AG09319 (cell line): ENCODE results near the gene ZNF862.
A peak's percentile ranks its signal among the peaks of the same experiment; 100 is the strongest.

ENCODE experiments used
- DNase-seq: peaks from one replicate; pipeline ENCODE4 v3.0.0-alpha.2; 2010; ENCODE audit warnings: low read depth; ENCODE audit errors: extremely low read depth
- TF ChIP-seq, protein P1 (sequence below): IDR thresholded peaks from 2 replicates; pipeline ENCODE4 v1.5.1; 2011; ENCODE audit warnings: low read depth, mild to moderate bottlenecking, inconsistent platforms, low read length, moderate library complexity

ZNF862 gene

GRCh38 chr7:149879766-149880637, 41.8 kb downstream of the ZNF862 start:
- no peak for DNase-seq
- TF ChIP-seq, protein P1, sequence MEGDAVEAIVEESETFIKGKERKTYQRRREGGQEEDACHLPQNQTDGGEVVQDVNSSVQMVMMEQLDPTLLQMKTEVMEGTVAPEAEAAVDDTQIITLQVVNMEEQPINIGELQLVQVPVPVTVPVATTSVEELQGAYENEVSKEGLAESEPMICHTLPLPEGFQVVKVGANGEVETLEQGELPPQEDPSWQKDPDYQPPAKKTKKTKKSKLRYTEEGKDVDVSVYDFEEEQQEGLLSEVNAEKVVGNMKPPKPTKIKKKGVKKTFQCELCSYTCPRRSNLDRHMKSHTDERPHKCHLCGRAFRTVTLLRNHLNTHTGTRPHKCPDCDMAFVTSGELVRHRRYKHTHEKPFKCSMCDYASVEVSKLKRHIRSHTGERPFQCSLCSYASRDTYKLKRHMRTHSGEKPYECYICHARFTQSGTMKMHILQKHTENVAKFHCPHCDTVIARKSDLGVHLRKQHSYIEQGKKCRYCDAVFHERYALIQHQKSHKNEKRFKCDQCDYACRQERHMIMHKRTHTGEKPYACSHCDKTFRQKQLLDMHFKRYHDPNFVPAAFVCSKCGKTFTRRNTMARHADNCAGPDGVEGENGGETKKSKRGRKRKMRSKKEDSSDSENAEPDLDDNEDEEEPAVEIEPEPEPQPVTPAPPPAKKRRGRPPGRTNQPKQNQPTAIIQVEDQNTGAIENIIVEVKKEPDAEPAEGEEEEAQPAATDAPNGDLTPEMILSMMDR = no peak

DNA sequence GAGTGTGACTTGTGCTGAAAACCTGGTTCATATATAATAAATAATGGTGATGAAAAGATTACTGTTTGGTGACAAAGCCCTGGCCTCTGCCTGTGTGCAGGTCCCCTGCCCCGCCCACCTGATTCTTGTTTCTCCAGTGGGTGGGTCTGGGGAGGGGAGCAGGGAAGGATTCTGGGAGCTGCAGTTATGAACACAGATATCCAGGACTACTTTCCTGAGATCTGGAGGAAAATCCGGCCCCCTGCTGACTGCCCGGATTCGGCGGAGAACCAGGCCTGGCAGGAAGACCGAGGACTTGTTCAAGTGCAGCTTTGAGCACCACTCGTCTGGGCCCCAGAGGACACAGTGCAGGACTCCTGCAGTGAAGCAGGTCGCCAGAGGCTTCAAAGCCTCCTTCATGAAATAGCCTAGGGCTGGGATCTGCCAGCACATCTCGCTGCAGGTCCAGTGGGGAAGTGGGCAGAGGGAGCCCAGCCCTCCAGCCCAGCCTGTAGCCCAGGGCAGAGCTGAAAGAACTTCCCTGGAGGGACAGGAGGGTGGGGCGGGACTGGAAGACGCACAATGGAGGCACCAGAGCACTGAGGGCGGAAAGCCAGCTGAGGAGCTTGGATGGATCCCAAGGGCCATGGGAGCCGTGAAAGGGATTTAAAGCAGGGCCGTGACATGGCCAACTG, 42.6 kb downstream of the ZNF862 start:
- DNase-seq = no peak
- TF ChIP-seq, protein P1 = no peak

DNA sequence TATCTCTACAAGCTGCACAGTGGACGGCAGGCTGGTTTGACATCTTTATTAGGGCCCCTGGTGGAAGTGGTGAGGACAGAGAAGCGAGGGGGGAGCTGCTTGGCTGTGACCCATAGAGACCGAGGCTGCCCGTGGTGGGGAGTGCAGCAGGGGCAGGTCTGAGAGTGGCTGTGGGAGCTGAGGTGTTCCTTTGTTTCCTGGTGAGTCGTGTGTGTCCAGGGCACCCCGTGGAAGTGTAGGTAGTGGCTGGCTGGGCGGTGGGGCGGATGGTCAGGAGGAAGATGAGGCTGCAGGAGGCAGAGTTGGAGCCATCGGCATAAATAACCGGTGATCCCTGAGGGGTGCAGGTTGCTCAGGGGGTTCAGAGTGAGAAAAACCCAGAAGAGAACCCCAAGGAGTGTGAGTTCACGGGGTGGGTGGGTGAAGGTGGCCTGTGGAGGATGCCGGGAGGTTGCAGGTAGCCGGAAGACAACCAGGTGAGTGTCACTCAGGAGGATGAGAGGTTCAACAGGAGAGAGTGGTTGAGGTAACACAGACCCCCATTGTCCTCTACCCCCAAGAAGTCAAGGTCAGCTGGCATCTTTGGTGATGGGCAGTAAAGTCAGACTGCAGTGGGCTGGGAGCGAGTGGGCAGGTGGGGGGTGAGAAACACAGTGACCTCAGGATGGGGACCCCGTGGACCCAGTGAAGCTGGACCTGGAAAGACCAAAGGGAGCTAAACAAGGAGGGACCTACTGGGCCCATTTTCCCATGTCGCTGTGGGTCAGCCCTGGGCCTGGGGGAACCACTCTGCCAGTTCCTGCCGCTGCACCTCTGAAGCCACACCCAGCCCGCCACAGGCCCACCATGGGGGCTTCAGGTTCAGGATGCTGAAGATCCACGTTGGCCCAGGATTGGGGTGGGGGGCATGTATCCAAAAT, 43.4 kb downstream of the ZNF862 start:
- DNase-seq = no peak
- TF ChIP-seq, protein P1 = no peak

GRCh38 chr7:149882248-149883047, 44.3 kb downstream of the ZNF862 start:
- no peak for DNase-seq
- TF ChIP-seq, protein P1 = no peak

GRCh38 chr7:149883048-149883438, 44.9 kb downstream of the ZNF862 start:
- no peak for DNase-seq
- TF ChIP-seq, protein P1 = no peak

DNA sequence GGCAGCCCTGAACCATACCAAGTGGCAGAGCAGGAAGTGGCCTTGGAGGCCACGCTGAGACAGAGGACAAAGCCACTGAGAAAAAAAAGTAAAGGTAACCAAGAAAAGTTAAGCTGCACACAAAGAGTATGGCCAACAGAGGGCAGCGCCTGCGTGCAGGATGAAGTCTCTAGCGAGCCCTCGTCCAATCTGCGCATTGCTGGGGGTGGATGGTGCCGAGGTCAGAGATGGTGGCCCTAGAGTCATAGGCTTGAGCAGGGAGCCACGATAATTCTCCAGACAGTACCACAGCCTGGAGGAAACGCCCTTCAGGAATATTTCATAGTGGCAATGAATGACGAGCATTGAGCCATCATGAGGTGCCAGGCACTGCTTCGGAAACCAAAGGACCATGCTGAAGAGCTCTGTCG, 45.3 kb downstream of the ZNF862 start:
- no peak for DNase-seq
- TF ChIP-seq, protein P1 = peak; percentile 52
